Right renal cortex interstitium (tissue), 3 donors: ENCODE results near the gene CYP3A7. TPM values are rescaled to one million over a fixed set of nuclear protein-coding genes. Genes with fewer than 3 reads are reported as not detected.
"Not testable (repeated sequence)": the region's sequence is repeated elsewhere in the genome, so short reads cannot be mapped to it uniquely, and the experiment has no call there.

Experiments used
- DNase-seq, 3 donors: peaks; one replicate each; pipeline ENCODE4 v3.0.0-alpha.2; 2013; ENCODE audit warnings: low read depth in 3 of 3, low spot score in 2 of 3
- polyA plus RNA-seq, 3 donors: library from polyadenylated mRNA; unstranded; fragments of 120-200 nt; gene quantifications; one replicate each; pipeline ENCODE4 v1.2.1, GENCODE V29; 2013; ENCODE audit not compliant: insufficient read length in 3 of 3

CYP3A7 gene
- polyA plus RNA-seq, 3 donors: 0.46 to 1.1 (median 0.69) TPM

DNA sequence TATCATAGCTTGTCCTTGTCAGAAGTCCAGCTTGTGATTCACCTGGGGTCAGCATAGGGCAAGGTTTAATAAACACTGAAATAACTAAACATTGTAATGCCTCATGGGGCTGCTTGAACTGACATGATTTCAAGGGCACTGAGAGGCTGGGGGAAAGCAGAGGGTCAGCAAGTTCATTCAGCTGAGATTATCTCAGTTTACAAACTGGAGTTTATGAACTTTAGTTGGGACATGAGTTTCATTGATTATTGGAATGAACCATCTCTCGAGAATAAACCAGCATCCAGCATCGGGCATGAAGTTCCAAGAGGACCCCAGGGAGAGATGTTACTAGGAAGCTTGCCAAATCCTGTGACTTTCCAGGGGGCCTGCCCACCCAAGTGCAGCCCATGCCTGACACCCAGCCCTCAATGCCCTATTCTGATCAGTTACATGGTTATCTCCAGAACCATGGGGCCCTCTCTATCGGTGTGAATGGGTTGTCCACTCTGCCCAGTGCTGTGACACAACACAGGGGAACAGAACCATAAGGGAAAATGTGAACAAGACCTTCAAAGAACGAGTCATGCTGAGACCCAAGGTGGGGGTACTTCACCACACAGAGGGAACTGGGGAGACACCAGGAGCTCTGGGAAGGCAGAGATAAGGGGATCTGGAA is 7.9 kb upstream of the CYP3A7 start:
- DNase-seq: no peak

DNA sequence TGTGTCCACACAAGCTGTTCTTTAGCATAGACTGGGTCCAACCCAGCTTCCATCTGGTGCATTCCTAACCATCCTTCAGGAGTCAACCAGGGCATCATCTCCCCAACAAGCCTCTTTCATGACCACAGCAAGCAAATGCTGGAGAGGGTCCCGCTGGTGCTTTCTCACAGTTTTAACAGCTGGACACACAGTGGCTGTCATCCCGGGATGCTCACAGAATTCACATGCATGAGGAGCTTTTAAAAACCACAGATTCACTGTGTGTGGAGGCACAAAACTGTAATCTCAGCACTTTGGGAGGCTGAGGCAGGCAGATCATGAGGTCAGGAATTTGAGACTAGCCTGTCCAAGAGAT is 6.4 kb upstream of the CYP3A7 start:
- DNase-seq: no peak

DNA sequence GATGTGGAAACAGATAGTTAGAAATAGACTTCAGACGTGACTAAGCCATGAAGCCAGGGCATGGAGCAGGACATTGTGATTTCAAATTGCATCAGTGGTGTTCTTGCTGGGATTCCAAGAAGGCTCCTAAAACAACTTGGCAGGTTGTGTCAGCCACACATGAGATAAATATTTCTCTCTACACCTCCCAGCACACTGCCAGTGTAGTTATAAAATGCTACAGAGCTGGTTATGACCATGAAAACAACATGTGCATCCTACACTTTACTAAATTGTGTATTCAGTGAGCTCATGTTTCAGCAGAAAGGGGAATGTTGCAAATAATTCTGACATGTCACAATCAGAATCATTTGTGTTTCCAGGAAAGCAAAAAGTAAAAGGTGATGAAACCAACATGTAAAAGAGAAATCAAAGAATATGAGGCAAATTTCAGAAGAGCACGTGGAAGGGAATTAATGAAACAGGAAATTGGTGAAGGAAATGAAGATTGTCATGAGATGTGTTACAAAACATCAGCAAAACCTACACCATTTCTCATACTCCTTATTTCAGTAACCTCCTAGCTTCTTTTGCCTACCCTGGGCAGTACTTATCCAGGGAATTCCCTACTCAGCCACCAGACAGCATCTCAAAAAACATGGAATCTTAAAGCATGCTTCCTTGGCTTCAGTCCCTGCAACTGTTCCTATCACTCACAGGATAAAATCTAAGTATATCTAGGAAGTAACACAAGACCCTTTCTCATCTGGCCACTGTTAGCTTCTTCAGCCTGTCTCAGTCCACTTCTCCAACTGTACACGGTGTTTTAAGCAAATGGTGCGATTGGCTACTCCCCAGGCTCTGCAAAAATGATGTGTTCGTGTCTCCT is 5.8 kb upstream of the CYP3A7 start:
- no peak for DNase-seq

- DNase-seq: no peak
Measured at GRCh38 chr7:99739699-99740572, 4.9 kb upstream of the CYP3A7 start.

DNA sequence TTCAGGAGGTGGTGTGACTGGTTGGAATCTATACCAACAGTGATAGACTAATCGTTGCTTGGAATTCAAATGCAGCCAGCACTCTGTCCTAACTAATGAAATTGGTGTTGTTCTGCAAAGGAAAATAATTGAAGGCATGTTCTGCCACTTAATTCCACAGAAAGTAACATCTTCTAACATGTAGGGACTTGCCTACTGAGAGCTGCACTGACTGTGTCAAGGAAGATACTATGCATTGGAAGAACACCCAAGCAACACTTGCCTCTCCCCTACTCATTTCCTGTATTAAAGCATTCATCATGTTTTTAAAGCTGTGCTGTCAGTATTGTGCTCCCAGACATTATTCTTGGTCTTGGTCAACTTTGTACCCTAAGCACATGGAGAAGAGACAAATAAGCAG is 2.7 kb upstream of the CYP3A7 start:
- no peak for DNase-seq

DNA sequence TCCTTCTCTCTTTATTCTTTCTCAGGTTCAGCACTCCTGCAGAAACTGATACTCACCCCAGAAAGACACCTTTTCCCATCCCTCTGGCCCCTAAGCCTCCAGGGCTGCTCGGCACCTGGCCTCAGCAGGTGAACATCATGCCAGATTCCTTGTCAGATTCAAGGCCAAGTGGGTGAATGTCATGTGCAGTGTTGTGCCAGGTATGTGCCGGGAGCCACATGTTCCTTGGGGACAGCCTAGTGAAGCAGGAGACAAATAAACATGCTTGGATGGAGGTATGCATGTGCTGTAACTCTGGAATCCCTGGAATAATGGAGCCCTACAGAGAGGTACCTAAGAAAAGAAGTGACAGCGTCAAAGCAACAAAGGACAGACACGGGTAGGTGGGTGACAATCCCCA is 1.7 kb upstream of the CYP3A7 start:
- not testable (repeated sequence) for DNase-seq

DNA sequence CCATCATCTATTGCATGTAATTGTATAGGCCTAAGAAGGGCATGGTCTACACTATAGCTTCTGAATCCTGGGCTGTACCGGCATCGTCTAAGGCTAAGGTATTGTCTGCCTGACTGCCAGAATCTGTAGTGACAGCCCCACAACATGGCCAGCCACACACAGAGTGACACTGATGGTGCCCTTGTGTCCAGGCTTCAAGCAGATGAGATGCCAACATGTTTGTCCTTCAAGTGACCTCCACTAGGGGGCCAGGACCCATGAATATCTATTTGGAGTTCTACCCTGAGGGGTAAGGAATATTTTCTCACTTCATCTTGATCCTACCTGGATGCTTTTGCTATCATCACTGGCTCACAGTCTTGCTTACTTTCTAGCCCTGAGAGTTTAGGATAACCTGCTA is 1.5 kb downstream of the CYP3A7 start:
- no peak for DNase-seq

- DNase-seq: no peak
Measured at GRCh38 chr7:99733003-99733402, 2.0 kb downstream of the CYP3A7 start.

DNA sequence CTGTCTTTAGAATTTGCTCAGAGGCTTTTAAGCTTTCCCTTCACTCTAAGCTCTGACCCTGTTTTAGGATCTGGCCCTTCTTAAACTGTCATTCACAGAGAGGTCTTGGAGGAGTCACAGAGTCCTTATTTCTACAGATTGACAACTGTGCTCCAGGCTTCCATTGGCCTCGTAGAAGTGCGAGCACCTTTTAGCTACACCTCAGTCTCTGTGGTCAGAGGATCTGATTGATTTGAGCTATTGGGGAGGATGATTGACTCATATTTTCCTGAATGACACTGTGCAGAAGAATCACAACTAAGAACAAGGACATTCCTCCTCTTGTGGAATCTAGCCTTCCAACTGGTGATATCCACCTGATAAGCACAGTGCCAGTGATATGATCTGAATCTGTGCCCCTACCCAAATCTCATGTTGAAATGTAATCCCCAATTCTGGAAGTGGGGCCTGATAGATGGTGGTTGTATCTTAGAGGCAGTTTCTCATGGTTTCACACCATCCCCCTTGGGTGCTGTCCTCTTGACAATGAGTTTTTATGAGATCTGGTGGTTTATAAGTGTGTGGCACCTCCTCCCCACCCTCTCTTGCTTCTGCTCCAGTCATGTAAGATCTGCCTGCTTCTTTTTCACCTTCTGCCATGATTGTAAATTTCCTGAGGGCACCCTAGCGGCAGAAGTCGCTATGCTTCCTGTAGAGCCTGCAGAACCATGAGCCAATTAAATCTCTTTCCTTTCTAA is 3.2 kb downstream of the CYP3A7 start:
- DNase-seq: no peak

- DNase-seq: no peak
Measured at GRCh38 chr7:99730992-99731391, 4.0 kb downstream of the CYP3A7 start.

DNA sequence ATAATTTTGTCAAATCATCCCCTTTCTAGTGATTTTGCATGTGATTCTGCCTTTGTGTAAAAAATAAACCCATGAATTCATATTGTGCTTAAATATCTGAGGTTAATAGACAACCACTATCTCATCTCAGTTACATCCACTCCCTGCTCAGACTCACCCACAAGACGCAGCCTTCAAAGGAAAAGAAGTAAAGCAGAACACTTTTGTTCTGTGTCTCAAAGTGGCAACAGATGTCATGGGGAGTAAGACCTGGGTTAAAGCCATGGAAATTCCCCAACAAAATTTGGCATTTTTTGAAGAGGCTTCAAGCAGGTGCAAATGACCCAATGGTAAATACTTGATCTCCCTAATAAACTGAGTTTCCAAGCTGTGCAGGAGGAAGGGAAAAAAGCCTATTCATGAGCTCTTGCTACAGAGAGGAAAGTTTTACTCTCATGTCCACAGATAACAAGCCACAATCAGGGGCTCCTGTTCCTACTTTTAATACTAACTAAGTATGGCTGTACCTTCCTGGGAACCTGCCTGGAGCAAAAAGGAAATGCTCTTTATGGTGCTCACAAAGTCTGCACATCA is 4.7 kb downstream of the CYP3A7 start:
- DNase-seq: no peak

GRCh38 chr7:99729486-99730237 is 5.3 kb downstream of the CYP3A7 start:
- DNase-seq: no peak

DNA sequence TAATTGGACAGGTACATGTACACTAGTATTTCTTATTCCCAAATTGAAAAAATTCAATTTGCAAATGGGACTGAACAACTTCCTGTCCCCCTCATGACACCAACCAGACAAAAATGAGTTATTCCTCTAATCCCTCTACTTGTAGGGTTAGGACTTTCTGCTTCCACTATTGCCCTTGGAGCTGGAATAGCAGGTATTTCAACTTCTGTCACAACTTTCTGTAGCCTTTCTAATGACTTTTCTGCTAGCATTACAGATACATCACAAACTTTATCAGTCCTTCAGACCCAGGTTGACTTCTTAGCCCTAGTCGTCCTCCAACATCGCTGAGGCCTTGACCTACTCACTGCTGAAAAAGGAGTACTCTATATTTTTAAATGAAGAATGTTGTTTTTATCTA is 6.4 kb downstream of the CYP3A7 start:
- DNase-seq: no peak

GRCh38 chr7:99723201-99723600 is 11.8 kb downstream of the CYP3A7 start:
- not testable (repeated sequence) for DNase-seq

GRCh38 chr7:99720800-99721595 is 14.0 kb downstream of the CYP3A7 start:
- DNase-seq: no peak

- DNase-seq: no peak
Measured at GRCh38 chr7:99719996-99720769, 14.8 kb downstream of the CYP3A7 start.

DNA sequence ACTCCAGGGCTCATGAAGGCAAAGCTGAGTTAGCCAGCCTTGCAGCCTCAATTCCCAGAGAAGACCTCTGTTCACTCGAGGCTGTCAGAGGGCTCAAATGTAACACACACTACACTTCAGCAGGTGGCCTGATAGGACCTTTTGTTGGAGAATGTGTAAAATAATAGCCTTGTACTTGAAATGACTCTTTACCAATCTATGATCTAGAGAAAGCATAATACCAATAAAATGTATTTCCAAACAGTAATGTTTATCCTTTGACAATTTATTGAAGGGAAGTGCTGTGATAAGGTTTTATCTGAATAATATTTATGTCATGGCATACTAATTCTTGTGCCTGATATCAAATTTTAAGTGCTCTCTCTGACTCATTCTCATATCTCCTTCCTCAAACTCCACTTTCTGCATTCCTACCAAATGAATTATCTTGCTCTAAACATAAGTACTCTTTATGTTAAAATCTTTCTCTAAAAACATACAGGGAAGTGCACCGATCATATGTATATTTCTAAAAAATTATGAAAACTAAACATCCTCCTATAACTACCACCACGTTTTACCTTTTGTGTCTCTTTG is 20.9 kb downstream of the CYP3A7 start:
- DNase-seq: no peak
